Loucy (cell line): Measurements from ENCODE around the gene ARID3B.

Experiments
- CTCF ChIP-seq: fragments of 200-600 bp; sonication (generic); conservative IDR thresholded peaks from 2 replicates; pipeline ENCODE4 v1.5.1; 2014; ENCODE audit warnings: mild to moderate bottlenecking, antibody characterized with exemption, low read length
- EZH2phosphoT487 ChIP-seq: fragments of 200-600 bp; IDR thresholded peaks from 2 replicates; pipeline ENCODE4 v1.6.1; 2018; ENCODE audit warnings: antibody characterized with exemption, mild to moderate bottlenecking, moderate library complexity, borderline replicate concordance

- TF ChIP-seq CTCF (no peak), EZH2phosphoT487 (no peak)
Observed at GRCh38 chr15:74636984-74637383, 96.0 kb downstream of the ARID3B start.
